ENCODE data around the gene ITGB4.

ITGB4 gene

GRCh38 chr17:75698659-75699058, 22.6 kb upstream of the ITGB4 start:
- no peak for DNase-seq

GRCh38 chr17:75701288-75701687, 20.0 kb upstream of the ITGB4 start:
- no peak for DNase-seq

GRCh38 chr17:75703191-75703590, 18.1 kb upstream of the ITGB4 start:
- DNase-seq: no peak

- DNase-seq: no peak
Observed at GRCh38 chr17:75703591-75703990, 17.7 kb upstream of the ITGB4 start.

GRCh38 chr17:75704963-75705875, 16.0 kb upstream of the ITGB4 start:
- no peak for DNase-seq

- DNase-seq: no peak
Observed at GRCh38 chr17:75706042-75706728, 15.1 kb upstream of the ITGB4 start.

- no peak for DNase-seq
Observed at GRCh38 chr17:75707079-75707571, 14.1 kb upstream of the ITGB4 start.

GRCh38 chr17:75712446-75712845, 8.8 kb upstream of the ITGB4 start:
- no peak for DNase-seq

- no peak for DNase-seq
Observed at GRCh38 chr17:75719732-75720131, 1.5 kb upstream of the ITGB4 start.

GRCh38 chr17:75721463-75722011, 278 bp downstream of the ITGB4 start:
- DNase-seq: no peak

GRCh38 chr17:75722076-75722475, 817 bp downstream of the ITGB4 start:
- DNase-seq: no peak

- DNase-seq: no peak
Observed at GRCh38 chr17:75722542-75723095, 1.4 kb downstream of the ITGB4 start.

- DNase-seq: no peak
Observed at GRCh38 chr17:75723171-75723930, 2.1 kb downstream of the ITGB4 start.

GRCh38 chr17:75724016-75725003, 3.1 kb downstream of the ITGB4 start:
- no peak for DNase-seq

- no peak for DNase-seq
Observed at GRCh38 chr17:75725504-75725903, 4.2 kb downstream of the ITGB4 start.

GRCh38 chr17:75727391-75727790, 6.1 kb downstream of the ITGB4 start:
- no peak for DNase-seq

- no peak for DNase-seq
Observed at GRCh38 chr17:75729351-75729750, 8.1 kb downstream of the ITGB4 start.

GRCh38 chr17:75730065-75730464, 8.8 kb downstream of the ITGB4 start:
- DNase-seq: no peak

GRCh38 chr17:75731086-75731715, 9.9 kb downstream of the ITGB4 start:
- no peak for DNase-seq

- DNase-seq: no peak
Observed at GRCh38 chr17:75731716-75732498, 10.6 kb downstream of the ITGB4 start.
